Ishikawa (cell line): ENCODE data around the gene ADAM29.
A peak's percentile ranks its signal among the peaks of the same experiment; 100 is the strongest.

Experiments
- CEBPB ChIP-seq: IDR thresholded peaks from 2 replicates; pipeline ENCODE4 v1.6.1; 2012
- CREB1 ChIP-seq: IDR thresholded peaks from 2 replicates; pipeline ENCODE4 v1.6.1; 2012; ENCODE audit warnings: low read depth
- EGR1 ChIP-seq: IDR thresholded peaks from 2 replicates; pipeline ENCODE4 v1.6.1; 2012
- EP300 ChIP-seq: IDR thresholded peaks from 2 replicates; pipeline ENCODE4 v1.6.1; 2012; ENCODE audit warnings: borderline replicate concordance
- FOXM1 ChIP-seq: IDR thresholded peaks from 2 replicates; pipeline ENCODE4 v1.6.1; 2012; ENCODE audit warnings: low read depth, borderline replicate concordance
- MAX ChIP-seq: IDR thresholded peaks from 2 replicates; pipeline ENCODE4 v1.6.1; 2012
- NFIC ChIP-seq: IDR thresholded peaks from 2 replicates; pipeline ENCODE4 v1.6.1; 2012
- RAD21 ChIP-seq: IDR thresholded peaks from 2 replicates; pipeline ENCODE4 v1.6.1; 2012; ENCODE audit warnings: low read depth
- REST ChIP-seq: IDR thresholded peaks from 2 replicates; pipeline ENCODE4 v1.6.1; 2012; ENCODE audit warnings: low read depth, mild to moderate bottlenecking
- TAF1 ChIP-seq: IDR thresholded peaks from 2 replicates; pipeline ENCODE4 v1.6.1; 2012; ENCODE audit warnings: low read depth, mild to moderate bottlenecking
- TCF12 ChIP-seq: IDR thresholded peaks from 2 replicates; pipeline ENCODE4 v1.6.1; 2012; ENCODE audit warnings: low read depth
- TEAD4 ChIP-seq: IDR thresholded peaks from 2 replicates; pipeline ENCODE4 v1.6.1; 2012
- USF1 ChIP-seq: IDR thresholded peaks from 2 replicates; pipeline ENCODE4 v1.6.1; 2012
- YY1 ChIP-seq: IDR thresholded peaks from 2 replicates; pipeline ENCODE4 v1.6.1; 2012; ENCODE audit warnings: low read depth
- ZBTB7A ChIP-seq: IDR thresholded peaks from 2 replicates; pipeline ENCODE4 v1.6.1; 2012; ENCODE audit warnings: low read depth

ADAM29 gene

GRCh38 chr4:174918058-174918457, at the start of gene ADAM29:
TSS of gene ADAM29 (plus strand) at chr4:174918358. CDS start at chr4:174975526, 57,168 bp downstream.
- TF ChIP-seq ZBTB7A, result no peak
- TF ChIP-seq YY1, result no peak
- no peak for TF ChIP-seq CEBPB
- no peak for TF ChIP-seq NFIC
- TF ChIP-seq TAF1, result no peak
- TF ChIP-seq TEAD4, result no peak
- no peak for TF ChIP-seq EGR1
- no peak for TF ChIP-seq CREB1
- no peak for TF ChIP-seq REST
- no peak for TF ChIP-seq RAD21
- no peak for TF ChIP-seq USF1
- no peak for TF ChIP-seq TCF12
- no peak for TF ChIP-seq EP300

GRCh38 chr4:174869339-174869738, 48.8 kb upstream of the ADAM29 start:
- TF ChIP-seq REST (no peak), TCF12 (no peak), TEAD4 (no peak), TAF1 (no peak), CREB1 (no peak), MAX (no peak), ZBTB7A (no peak), FOXM1 (no peak), EGR1 (no peak), YY1 (no peak), USF1 (no peak), EP300 (no peak)

- TF ChIP-seq EGR1 (no peak), YY1 (no peak)
These were observed 47.8 kb upstream of the ADAM29 start for GRCh38 chr4:174870311-174870710.

GRCh38 chr4:174871407-174871806, 46.8 kb upstream of the ADAM29 start:
- TF ChIP-seq MAX (no peak), YY1 (no peak), FOXM1 (no peak), TEAD4 (no peak), CREB1 (no peak), EGR1 (no peak), REST (no peak)

GRCh38 chr4:174873931-174874330, 44.2 kb upstream of the ADAM29 start:
- TF ChIP-seq TCF12 (no peak), ZBTB7A (no peak), RAD21 (peak; percentile 35; the same call in 1 of the 2 replicates), FOXM1 (no peak), TEAD4 (no peak), NFIC (no peak), CREB1 (no peak)
